GM19351 (cell line): ENCODE data around the gene NEDD4L.

Source experiments
- ATAC-seq: cut with Tn5 transposase; IDR thresholded peaks from one replicate; pipeline ENCODE4 v1.9.1; 2021; ENCODE audit warnings: mild to moderate bottlenecking, moderate library complexity; ENCODE audit not compliant: unreplicated experiment

Gene NEDD4L

GRCh38 chr18:58309610-58310239 lies 265.7 kb downstream of the NEDD4L start:
- ATAC-seq = no peak

- peak; percentile 72 for ATAC-seq
Measured at GRCh38 chr18:58310517-58310916, 266.5 kb downstream of the NEDD4L start.

- ATAC-seq = no peak
Measured at GRCh38 chr18:58311390-58311789, 267.4 kb downstream of the NEDD4L start.

- ATAC-seq = no peak
Measured at GRCh38 chr18:58313491-58314032, 269.5 kb downstream of the NEDD4L start.

DNA sequence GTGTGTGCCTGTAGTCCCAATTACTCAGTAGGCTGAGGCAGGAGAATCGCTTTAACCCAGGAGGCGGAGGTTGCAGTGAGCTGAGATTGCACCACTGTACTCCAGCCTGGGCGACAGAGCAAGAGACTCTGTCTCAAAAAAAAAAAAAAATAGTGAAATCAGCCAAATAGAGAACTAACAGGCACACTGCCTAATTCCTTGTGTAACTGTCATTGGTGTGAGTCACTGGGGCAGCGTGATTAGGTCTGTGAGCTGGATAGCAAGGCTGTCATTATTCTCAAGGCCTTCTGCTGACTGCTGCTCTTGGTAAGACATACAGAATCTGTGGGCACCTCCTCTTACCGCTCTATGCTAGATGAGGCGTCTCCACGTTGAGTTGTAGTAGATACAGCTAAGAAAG lies 270.3 kb downstream of the NEDD4L start:
- ATAC-seq = no peak

DNA sequence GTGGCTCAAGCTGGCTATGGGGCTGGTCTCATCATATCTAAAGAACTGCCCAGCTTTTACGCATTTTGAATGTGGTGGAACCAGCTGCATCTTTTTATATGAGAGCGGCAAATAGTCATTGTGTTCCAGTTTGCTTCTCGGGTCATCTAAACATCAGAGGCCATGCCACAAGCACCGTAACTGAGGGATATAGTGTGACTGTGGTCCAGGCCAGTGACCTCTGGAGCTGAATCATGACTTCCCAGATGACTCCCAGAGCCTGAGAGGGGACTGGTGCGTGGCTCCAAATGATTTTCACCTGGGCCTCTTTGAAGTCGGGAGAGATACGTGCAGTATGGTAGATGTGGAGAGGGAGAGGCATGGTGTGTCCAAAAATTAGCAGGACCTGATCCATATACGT lies 271.0 kb downstream of the NEDD4L start:
- ATAC-seq = no peak

DNA sequence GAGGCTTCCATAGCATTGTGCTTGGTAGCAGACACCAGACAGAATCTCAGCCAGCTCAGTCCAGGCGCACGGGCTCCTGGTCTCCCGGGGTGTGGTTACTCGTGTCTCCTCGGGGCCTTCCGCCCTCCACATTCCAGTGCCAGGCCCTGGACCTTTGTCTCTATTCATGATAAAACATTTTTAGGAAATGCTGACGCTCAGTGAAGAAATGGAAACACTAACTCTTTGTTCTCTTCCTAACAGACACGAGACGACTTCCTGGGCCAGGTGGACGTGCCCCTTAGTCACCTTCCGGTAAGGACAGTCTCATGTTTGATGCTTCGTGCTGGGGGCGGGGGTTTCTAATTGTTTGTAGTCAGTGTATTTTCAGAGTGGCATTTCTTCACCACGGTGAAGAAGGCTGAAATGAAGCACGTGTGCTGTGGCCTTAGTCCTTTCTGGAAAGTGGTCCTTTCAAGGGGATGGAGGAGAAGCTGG lies 271.8 kb downstream of the NEDD4L start:
- no peak for ATAC-seq

- peak; percentile 58 for ATAC-seq
Measured at GRCh38 chr18:58316396-58317342, 272.6 kb downstream of the NEDD4L start.

DNA sequence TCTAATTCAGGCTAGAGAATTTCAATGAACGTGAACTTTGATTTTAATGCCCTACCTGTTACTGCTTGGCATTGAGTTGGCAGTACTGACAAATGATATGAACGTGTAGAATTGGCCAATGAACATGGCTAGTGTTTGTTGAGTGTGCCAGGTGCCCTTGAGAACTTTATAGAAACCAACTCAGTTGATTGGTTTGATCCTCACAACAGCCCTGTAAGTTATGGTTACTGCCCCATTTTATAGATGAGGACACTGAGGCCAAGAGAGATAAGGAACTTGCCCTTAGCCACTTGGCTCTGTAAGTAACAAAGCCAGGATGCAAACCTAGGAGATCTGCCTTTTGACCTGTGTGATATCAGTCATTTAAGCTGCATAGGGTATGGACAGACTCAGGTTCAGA lies 275.7 kb downstream of the NEDD4L start:
- no peak for ATAC-seq

GRCh38 chr18:58320907-58321561 lies 277.0 kb downstream of the NEDD4L start:
- no peak for ATAC-seq

GRCh38 chr18:58321986-58322385 lies 278.0 kb downstream of the NEDD4L start:
- peak; percentile 93 for ATAC-seq

DNA sequence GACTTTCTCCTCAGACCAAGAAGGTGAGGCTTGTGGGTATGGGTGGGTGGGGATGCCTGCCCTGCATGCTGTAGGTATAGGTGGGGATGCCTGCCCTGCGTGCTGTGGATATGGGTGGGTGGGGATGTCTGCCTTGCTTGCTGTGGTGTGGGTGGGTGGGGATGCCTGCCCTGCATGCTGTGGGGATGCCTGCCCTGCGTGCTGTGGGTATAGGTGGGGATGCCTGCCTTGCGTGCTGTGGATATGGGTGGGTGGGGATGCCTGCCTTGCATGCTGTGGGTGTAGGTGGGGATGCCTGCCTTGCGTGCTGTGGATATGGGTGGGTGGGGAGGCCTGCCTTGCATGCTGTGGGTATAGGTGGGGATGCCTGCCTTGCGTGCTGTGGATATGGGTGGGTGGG lies 278.4 kb downstream of the NEDD4L start:
- no peak for ATAC-seq

DNA sequence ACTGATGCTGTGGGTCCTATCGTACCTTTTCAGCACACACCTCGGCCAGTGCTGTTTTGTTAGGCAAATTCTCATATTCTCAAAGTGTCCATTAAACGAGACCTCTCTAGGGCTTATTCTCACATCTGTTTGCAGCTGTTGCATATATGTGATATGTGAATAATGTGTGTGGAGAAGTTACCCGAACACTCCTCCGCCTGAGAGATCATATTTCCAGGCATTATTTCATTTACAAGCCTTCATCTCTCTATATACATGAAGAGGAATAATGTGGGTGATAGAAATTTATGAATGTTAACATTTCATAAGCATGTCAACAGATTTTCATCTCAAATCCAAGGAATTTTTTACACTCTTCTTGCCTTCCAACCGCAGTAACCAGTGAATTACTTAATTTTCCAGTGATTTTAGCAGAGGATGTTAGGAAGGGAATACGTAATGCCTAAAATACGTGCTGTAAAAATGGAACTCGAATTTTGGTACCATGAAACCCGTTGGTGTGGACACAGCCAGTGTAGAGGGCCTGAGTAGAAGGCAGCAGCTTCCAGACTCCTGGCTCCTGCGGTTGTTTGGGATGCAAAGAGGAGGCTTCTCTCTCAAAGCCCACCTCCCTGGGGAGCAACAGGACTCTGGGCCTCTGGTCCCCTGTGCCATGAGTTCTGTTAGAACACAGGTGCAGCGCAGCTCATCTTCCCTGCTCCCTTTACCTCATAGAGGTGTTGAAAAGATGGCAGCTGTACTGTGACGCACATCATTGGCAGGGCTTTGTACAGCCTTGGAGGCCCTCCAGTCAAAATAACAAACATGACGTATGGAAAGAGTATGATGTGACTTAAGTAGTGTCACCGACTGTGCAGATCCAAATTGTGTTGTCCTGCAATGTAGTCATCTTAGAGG lies 280.1 kb downstream of the NEDD4L start:
- ATAC-seq = no peak

DNA sequence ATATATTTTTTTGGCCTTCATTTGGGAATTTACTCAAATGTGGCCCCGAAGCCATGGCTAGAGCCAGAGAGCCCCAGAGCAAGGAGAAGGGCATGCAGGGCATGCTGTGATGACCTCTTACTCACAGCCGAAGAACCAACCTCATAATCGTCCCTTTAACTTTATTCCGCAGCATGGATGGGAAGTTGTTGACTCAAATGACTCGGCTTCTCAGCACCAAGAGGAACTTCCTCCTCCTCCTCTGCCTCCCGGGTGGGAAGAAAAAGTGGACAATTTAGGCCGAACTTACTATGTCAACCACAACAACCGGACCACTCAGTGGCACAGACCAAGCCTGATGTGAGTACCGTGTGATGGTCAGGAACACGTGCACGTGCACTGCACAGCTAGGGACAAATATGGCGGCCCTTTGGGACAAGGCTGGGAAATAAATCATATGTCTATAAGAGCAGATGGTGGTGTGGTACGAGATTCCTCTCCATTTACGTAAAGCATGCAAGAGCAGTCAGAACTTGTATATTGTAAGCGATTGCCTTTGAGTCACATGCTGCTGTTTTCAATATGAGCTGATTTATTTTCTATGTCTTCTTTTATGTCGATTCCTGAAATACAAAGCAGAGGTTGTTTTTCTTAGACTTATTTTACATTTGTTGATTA lies 280.9 kb downstream of the NEDD4L start:
- ATAC-seq = no peak

- ATAC-seq = no peak
Measured at GRCh38 chr18:58325494-58325893, 281.5 kb downstream of the NEDD4L start.

GRCh38 chr18:58334061-58334460 lies 290.0 kb downstream of the NEDD4L start:
- no peak for ATAC-seq

GRCh38 chr18:58335223-58335622 lies 291.2 kb downstream of the NEDD4L start:
- no peak for ATAC-seq

DNA sequence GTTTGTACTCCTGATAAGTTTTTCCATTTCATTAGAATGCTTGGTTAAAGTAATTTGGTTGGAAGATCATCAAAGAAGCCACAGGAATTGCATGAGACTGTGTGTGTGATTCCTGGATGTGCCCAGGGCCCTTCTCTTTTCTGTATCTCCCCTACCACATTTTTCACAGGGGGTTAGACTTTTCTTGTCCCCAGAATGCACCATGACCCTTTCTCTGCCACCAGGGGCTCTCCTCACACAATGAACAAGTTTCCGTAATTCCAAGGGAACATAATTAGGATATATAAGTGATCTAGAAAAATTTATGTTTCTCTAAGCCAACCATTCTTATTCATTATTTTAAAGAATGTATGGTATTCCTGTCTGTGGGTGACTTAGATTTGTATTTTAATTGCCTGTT lies 291.8 kb downstream of the NEDD4L start:
- ATAC-seq = no peak

GRCh38 chr18:58336605-58337004 lies 292.6 kb downstream of the NEDD4L start:
- no peak for ATAC-seq

GRCh38 chr18:58337285-58337684 lies 293.3 kb downstream of the NEDD4L start:
- ATAC-seq = no peak
